Measurements from ENCODE around the gene QSOX2.

The QSOX2 gene

DNA sequence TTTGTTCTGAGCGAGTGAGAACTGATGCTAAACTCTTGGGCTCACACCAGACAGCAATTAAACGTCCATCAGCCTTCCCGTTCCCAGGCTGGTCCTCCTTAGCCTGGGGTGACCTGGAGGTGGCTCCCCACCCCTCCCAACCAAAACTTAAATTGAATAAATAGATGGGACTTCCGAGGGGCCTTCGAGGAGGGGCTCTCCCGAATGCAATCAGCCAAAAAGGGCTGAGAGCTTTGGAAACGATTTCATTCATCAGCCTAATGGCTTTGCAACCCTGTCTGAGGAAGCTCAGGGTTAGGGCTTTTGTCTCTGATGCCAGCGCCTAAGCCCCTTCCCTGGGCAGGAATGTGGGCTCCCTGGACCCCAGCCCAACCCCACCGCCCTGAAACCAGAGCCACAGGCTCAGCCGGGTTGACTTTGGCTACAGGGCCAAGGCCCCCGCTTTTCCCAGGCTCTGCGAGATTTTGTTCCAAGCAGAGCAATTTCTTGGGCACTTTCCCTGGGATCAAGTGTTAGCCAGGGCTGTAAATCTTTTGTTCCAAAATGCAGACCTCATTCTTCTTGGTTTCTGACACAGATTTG is 69.9 kb downstream of the QSOX2 start:
- Histone ChIP-seq H2BK5ac (ENCODE audit: low read length) (peak overlapping the region; percentile 26), H3K36me3 (replicated peaks in 1 of 2; ENCODE audit: control insufficient read depth in 2 of 2, insufficient read depth in 2 of 2, low read length in 2 of 2) (no peaks in the 10 kb centered on the region), H3K4me3 (ENCODE audit: low read length in 2 of 2) (no peak overlapping the region), H2BK15ac (ENCODE audit: low read length) (peak overlapping the region; percentile 97), H3K79me1 (ENCODE audit: low read depth, low read length) (peaks cover 2% of the 10 kb centered on the region), H3K27ac (replicated peaks; ENCODE audit: low read length) (peak overlapping the region; percentile 81), H3K18ac (ENCODE audit: low read length) (peak overlapping the region; percentile 97), H4K91ac (ENCODE audit: low read depth, low read length, poor library complexity) (no peak overlapping the region), H3K27me3 (ENCODE audit: control insufficient read depth in 3 of 3, insufficient read depth in 3 of 3, low read depth in 1 of 3, low read length in 3 of 3) (peaks cover 0 to 56% (median 2%) of the 10 kb centered on the region in 3 experiments), H3K4me1 (ENCODE audit: control insufficient read depth in 2 of 2, insufficient read depth in 1 of 2, low read depth in 1 of 2, low read length in 2 of 2) (peaks cover 13 to 44% of the 10 kb centered on the region in 2 donors), H3K14ac (ENCODE audit: low read length) (no peak overlapping the region), H3K4me2 (ENCODE audit: insufficient read depth, low read length, poor library complexity, severe bottlenecking) (peak overlapping the region; percentile 24), H3K23ac (ENCODE audit: low read depth, low read length, poor library complexity) (no peak overlapping the region), H2BK120ac (ENCODE audit: low read depth, low read length) (no peak overlapping the region), H4K8ac (ENCODE audit: low read depth, low read length) (no peak overlapping the region), H3K9ac (ENCODE audit: low read depth, low read length, poor library complexity) (no peak overlapping the region), H2AFZ (ENCODE audit: low read length) (peak overlapping the region; percentile 47), H3K9me3 (replicated peaks in 1 of 2; ENCODE audit: control insufficient read depth in 2 of 2, insufficient read depth in 1 of 2, low read depth in 1 of 2, low read length in 2 of 2) (no peaks in the 10 kb centered on the region), H2BK12ac (ENCODE audit: low read length) (peak overlapping the region; percentile 30), H3K4ac (ENCODE audit: low read length) (no peak overlapping the region), H2AK5ac (ENCODE audit: low read depth, low read length) (peak overlapping the region; percentile 22)
- no peak for DNase-seq (ENCODE audit: low spot score)
- WGBS, 2 donors (ENCODE audit: extremely low coverage in 2 of 2, insufficient read length in 2 of 2, insufficient replicate concordance in 1 of 2) = no CpG with 5 or more reads among the region's 12 CpGs

DNA sequence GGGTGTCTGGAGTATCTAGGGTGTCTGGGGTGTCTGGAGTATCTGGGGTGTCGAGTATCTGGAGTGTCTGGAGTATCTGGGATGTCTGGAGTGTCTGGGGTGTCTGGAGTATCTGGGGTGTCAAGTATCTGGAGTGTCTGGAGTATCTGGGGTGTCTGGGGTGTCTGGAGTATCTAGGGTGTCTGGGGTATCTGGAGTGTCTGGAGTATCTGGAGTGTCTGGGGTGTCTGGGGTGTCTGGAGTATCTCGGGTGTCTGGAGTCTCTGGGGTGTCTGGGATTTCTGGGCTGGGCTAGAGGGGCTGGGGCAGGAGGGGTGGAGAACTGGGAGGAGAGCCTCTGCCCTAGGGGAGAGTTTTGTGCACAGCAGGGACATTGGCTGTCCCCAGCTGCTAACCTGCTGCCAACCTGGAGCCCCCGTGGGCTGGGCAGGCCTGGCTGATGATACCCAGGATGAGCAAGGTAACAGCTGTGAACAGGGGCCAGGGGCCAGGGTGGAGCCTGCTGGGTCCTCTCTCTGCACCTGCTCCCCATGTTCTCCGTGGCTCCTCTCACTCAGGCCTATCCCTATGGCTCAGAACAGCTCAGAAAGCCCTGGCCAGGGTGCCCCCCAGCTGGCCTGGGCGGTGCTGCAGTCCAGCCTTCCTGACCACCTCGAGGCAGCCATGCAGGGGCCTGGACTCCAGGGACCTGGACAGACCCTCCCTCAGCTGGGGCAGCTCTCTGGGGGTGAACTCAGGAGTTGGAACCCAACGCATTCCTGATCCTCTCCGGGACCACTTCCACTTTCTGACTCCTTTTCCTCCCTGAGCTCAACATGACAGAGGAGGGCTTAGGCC is 70.6 kb downstream of the QSOX2 start:
- peaks cover 0 to 51% (median 2%) of the 10 kb centered on the region in 3 experiments for H3K27me3 ChIP-seq (ENCODE audit: control insufficient read depth in 3 of 3, insufficient read depth in 3 of 3, low read depth in 1 of 3, low read length in 3 of 3)
- WGBS, 2 donors (ENCODE audit: extremely low coverage in 2 of 2, insufficient read length in 2 of 2, insufficient replicate concordance in 1 of 2) = no CpG with 5 or more reads among the region's 8 CpGs

DNA sequence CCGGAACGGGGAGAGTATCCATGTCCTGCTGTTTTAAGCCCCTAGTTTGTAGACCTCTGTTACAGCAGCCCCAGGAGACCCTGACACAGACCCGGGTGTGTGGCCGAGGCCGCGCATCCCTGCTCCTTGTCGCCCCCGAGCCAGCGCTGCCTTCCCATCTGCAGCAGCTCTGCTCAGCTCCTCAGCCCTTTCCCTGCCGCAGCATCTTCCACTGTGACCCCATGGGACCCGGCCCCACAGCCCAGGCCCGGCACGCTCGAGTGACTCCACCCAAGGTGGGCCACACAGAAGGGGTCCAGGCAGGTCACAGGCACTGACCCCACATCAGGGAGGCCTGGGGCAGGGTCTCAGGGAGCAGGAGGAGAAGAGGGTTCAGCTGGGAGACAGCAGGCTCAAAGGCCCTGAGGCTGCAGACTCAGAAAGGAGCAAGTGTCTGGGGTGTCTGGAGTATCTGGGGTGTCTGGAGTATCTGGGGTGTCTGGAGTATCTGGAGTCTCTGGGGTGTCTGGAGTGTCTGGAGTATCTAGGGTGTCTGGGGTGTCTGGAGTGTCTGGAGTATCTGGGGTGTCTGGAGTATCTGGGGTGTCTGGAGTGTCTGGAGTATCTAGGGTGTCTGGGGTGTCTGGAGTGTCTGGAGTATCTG is 71.8 kb downstream of the QSOX2 start:
- H2BK120ac ChIP-seq (ENCODE audit: low read depth, low read length) = no peak overlapping the region
- H2BK5ac ChIP-seq (ENCODE audit: low read length) = peak overlapping the region; percentile 43
- no peak overlapping the region for H3K4me2 ChIP-seq (ENCODE audit: insufficient read depth, low read length, poor library complexity, severe bottlenecking)
- peak overlapping the region; percentile 91 for H3K18ac ChIP-seq (ENCODE audit: low read length)
- DNase-seq (ENCODE audit: low spot score) = no peak
- no peak overlapping the region for H3K27ac ChIP-seq (replicated peaks; ENCODE audit: low read length)
- H3K4me1 ChIP-seq (ENCODE audit: control insufficient read depth in 2 of 2, insufficient read depth in 1 of 2, low read depth in 1 of 2, low read length in 2 of 2) = peaks cover 13 to 41% of the 10 kb centered on the region in 2 donors
- H3K27me3 ChIP-seq (ENCODE audit: control insufficient read depth in 3 of 3, insufficient read depth in 3 of 3, low read depth in 1 of 3, low read length in 3 of 3) = peaks cover 0 to 51% (median 2%) of the 10 kb centered on the region in 3 experiments
- WGBS, 2 donors (ENCODE audit: extremely low coverage in 2 of 2, insufficient read length in 2 of 2, insufficient replicate concordance in 1 of 2) = no CpG with 5 or more reads among the region's 14 CpGs
- peak overlapping the region; percentile 26 for H3K4ac ChIP-seq (ENCODE audit: low read length)
- H3K14ac ChIP-seq (ENCODE audit: low read length) = no peak overlapping the region
- H2BK15ac ChIP-seq (ENCODE audit: low read length) = peak overlapping the region; percentile 91
- peak overlapping the region in 1 of 2 donors; percentile 49 for H3K4me3 ChIP-seq (ENCODE audit: low read length in 2 of 2)
- H2AK5ac ChIP-seq (ENCODE audit: low read depth, low read length) = peak overlapping the region; percentile 84
- H4K91ac ChIP-seq (ENCODE audit: low read depth, low read length, poor library complexity) = no peak overlapping the region
- no peaks in the 10 kb centered on the region for H3K36me3 ChIP-seq (replicated peaks in 1 of 2; ENCODE audit: control insufficient read depth in 2 of 2, insufficient read depth in 2 of 2, low read length in 2 of 2)
- H3K9me3 ChIP-seq (replicated peaks in 1 of 2; ENCODE audit: control insufficient read depth in 2 of 2, insufficient read depth in 1 of 2, low read depth in 1 of 2, low read length in 2 of 2) = no peaks in the 10 kb centered on the region
- peak overlapping the region; percentile 51 for H3K23ac ChIP-seq (ENCODE audit: low read depth, low read length, poor library complexity)
- no peak overlapping the region for H3K9ac ChIP-seq (ENCODE audit: low read depth, low read length, poor library complexity)
- H3K79me1 ChIP-seq (ENCODE audit: low read depth, low read length) = peaks cover 2% of the 10 kb centered on the region
- no peak overlapping the region for H2AFZ ChIP-seq (ENCODE audit: low read length)
- H2BK12ac ChIP-seq (ENCODE audit: low read length) = peak overlapping the region; percentile 47
- no peak overlapping the region for H4K8ac ChIP-seq (ENCODE audit: low read depth, low read length)

More for the DNA sequence above, 70.6 kb downstream of the QSOX2 start:
- Histone ChIP-seq H2BK12ac (ENCODE audit: low read length) (peak overlapping the region; percentile 42), H3K9ac (ENCODE audit: low read depth, low read length, poor library complexity) (peak overlapping the region; percentile 16), H3K36me3 (replicated peaks in 1 of 2; ENCODE audit: control insufficient read depth in 2 of 2, insufficient read depth in 2 of 2, low read length in 2 of 2) (no peaks in the 10 kb centered on the region), H3K18ac (ENCODE audit: low read length) (peak overlapping the region; percentile 97), H3K4me1 (ENCODE audit: control insufficient read depth in 2 of 2, insufficient read depth in 1 of 2, low read depth in 1 of 2, low read length in 2 of 2) (peaks cover 13 to 47% of the 10 kb centered on the region in 2 donors), H3K27ac (replicated peaks; ENCODE audit: low read length) (peak overlapping the region; percentile 81), H4K91ac (ENCODE audit: low read depth, low read length, poor library complexity) (no peak overlapping the region), H2BK5ac (ENCODE audit: low read length) (peak overlapping the region; percentile 26), H3K79me1 (ENCODE audit: low read depth, low read length) (peaks cover 2% of the 10 kb centered on the region), H3K4me3 (ENCODE audit: low read length in 2 of 2) (no peak overlapping the region), H2BK15ac (ENCODE audit: low read length) (peak overlapping the region; percentile 97), H3K23ac (ENCODE audit: low read depth, low read length, poor library complexity) (no peak overlapping the region), H2AFZ (ENCODE audit: low read length) (peak overlapping the region; percentile 47), H3K14ac (ENCODE audit: low read length) (no peak overlapping the region), H3K4ac (ENCODE audit: low read length) (peak overlapping the region; percentile 97), H3K4me2 (ENCODE audit: insufficient read depth, low read length, poor library complexity, severe bottlenecking) (peak overlapping the region; percentile 24), H2AK5ac (ENCODE audit: low read depth, low read length) (peak overlapping the region; percentile 100), H2BK120ac (ENCODE audit: low read depth, low read length) (no peak overlapping the region), H4K8ac (ENCODE audit: low read depth, low read length) (peak overlapping the region; percentile 84), H3K9me3 (replicated peaks in 1 of 2; ENCODE audit: control insufficient read depth in 2 of 2, insufficient read depth in 1 of 2, low read depth in 1 of 2, low read length in 2 of 2) (no peaks in the 10 kb centered on the region)
- DNase-seq (ENCODE audit: low spot score) = no peak

All from neuronal stem cell (in vitro differentiated cells).